Measurements from ENCODE around the gene NAV3. TPM values are rescaled to one million over a fixed set of nuclear protein-coding genes. Genes with fewer than 3 reads are reported as not detected.

The NAV3 gene
- total RNA-seq, 2 donors from 2014 or later: 1.3 to 1.5 TPM

DNA sequence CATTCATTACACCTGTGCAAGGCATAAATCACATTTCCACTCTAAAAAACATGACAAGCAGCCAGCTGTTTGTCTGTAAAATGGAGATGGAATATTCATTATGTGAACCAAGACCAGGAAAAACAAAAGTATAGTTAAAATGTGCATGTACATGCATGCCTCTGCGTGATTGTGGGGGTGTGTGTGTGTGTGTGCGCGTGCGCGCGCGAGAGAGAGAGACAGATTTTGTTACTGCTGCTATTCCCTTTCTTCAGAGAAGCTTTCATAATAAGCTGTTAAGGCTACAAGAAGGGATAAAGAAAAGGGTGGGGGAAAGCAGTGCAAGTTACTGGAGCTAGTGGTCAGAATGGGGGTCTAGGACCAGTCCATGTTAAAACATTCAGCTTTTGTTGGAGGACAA, 430.3 kb downstream of the NAV3 start:
- intact Hi-C loops (cut with DNase I, micrococcal nuclease): no loop called here
- no peak for DNase-seq
- ATAC-seq: no peak

GRCh38 chr12:78261901-78262300, 431.2 kb downstream of the NAV3 start:
- ATAC-seq (no peak), DNase-seq (no peak)
- intact Hi-C loops (cut with DNase I, micrococcal nuclease): no loop called here
